HG02870 (cell line): ENCODE measurements around the gene ORC1.
"Not testable (repeated sequence)": the region's sequence is repeated elsewhere in the genome, so short reads cannot be mapped to it uniquely, and the experiment has no call there.

ENCODE experiments used
- ATAC-seq: cut with Tn5 transposase; IDR thresholded peaks from one replicate; pipeline ENCODE4 v1.9.1; 2021; ENCODE audit warnings: mild to moderate bottlenecking, moderate library complexity; ENCODE audit not compliant: unreplicated experiment

The ORC1 gene

GRCh38 chr1:52393174-52393573, 11.0 kb downstream of the ORC1 start:
- no peak for ATAC-seq

DNA sequence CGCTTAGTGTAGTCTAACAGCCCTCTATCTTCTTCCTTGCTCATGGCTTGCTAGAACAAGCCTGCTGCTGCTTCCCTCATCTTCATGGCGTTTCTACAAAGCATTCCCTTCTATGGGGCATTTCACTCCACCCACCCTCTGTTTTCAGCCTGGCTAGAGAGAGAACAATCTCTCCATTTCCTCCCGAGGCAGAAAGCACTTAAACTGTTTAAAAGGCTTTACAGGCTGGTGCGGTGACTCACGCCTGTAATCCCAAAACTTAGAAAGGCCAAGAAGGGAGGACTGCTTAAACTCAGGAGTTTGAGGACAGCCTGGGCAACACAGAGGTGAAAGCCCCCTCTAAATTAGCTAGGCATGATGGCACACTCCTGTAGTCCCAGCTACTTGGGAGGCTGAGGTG, 17.8 kb downstream of the ORC1 start:
- no peak for ATAC-seq

- no peak for ATAC-seq
Observed at GRCh38 chr1:52385376-52385775, 18.8 kb downstream of the ORC1 start.

DNA sequence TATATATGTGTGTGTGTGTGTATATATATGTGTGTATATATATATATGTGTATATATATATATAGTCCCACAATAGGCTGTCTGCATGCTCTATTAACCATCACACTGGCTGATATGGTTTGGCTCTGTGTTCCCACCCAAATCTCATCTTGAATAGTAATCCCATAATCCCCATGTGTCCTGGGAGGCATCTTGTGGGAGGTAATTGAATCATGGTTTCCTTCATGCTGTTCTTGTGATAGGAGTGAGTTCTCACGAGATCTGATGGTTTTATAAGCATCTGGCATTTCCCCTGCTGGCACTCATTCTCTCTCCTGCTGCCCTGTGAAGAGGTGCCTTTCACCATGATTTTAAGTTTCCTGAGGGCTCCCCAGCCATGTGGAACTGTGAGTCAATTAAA, 34.4 kb downstream of the ORC1 start:
- ATAC-seq: not testable (repeated sequence)

- no peak for ATAC-seq
Observed at GRCh38 chr1:52368383-52369172, 35.6 kb downstream of the ORC1 start.

- no peak for ATAC-seq
Observed at GRCh38 chr1:52367272-52367671, 37.0 kb downstream of the ORC1 start.

- no peak for ATAC-seq
Observed at GRCh38 chr1:52366517-52366827, 37.8 kb downstream of the ORC1 start.

- ATAC-seq: peak; percentile 89
Observed at GRCh38 chr1:52365746-52366516, 38.3 kb downstream of the ORC1 start, which contains the start of gene CC2D1B. CC2D1B (minus strand) TSS chr1:52366205; CDS start chr1:52364620, 1,585 bp downstream.

DNA sequence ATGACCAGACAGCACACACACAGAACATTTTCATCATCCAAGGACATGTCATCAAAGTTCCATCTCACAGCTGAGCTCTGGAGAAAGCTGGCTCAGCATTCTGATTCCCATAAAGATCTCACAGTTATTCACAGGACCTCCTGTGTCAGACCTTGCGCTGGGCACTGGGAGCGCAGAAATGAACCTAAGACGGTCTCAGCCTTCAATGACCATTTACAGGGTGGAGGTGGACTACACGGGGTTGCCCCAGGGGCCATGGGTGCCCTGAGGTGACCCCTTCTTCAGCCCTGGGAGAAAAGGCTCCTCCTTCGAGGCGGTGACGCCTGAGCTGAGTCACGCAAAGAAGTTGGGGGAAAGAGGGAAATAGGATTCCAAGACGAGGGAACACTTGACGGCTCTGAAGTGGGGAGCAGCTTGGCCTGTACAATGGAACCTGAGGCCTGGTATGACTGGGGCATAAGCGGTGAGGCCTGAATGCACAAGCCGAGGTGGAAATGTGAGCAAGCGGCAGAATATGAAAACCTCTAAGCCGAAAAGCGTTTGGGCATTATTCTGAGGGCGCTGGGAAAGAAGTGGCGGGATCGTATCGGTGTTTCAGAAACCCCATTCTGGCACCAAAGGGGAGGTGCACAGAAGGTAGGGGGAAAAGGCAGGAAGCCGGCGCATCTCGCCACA, 39.0 kb downstream of the ORC1 start:
- no peak for ATAC-seq

DNA sequence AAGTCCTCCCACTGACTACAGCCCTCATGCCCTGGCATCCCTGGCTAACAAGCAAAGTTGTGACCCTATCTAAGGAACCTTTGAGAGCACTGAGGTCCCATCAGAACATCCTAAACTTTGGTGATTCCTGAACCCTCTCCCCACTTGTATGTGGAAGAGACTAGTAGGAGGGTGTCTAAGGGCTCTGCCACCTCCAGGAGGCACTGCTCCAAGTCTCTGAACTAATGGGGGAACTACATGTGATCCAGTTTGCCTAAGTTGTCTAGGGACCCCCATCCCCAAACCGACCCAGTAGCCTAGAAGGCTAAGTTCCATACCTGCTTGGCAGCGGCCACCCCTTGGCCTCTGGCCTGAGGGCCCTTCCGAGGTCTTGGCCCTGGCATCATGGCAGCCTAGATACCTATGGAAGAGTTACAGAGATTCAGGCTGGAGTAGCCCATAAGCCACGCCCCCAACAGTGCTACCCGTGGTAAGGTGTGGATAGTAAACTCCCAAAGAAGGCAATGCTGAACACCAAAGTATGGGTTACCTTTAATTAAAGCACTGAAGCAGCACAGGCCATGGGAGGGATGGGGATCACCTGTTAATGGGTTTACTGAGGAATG, 39.9 kb downstream of the ORC1 start:
- ATAC-seq: no peak

- no peak for ATAC-seq
Observed at GRCh38 chr1:52360595-52360968, 43.6 kb downstream of the ORC1 start.

- ATAC-seq: no peak
Observed at GRCh38 chr1:52359676-52360594, 44.3 kb downstream of the ORC1 start.

DNA sequence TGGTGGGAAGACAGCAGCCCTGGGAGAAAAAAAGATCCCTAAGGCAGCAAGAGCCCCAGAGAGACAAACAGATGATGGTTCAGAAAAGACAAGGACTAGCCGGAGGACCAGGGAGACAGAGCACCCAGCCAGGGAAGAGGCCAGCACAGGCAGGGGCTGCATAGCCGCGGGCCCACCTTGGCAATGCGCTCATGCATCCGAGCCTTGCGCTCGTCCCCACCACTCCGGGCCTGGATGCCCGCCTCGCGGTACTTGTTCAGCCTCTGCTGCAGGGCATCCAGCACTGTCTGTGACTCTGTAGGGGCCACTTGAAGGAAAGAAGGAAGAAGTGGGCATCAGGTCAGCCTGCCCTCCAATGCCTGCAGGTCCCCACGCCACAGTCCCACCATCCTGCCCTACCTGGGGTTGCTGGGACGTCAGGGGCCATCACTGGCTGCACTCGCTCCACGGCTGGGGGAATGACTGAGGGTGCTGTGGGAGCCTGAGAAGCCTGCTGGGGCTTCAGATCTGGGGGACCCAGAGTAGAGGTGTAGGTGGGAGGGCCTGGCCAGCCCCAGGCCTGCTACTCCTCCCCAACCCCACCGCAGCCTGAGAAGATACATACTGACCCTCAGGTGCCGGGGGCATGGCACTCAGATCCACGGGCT, 45.2 kb downstream of the ORC1 start:
- ATAC-seq: no peak

DNA sequence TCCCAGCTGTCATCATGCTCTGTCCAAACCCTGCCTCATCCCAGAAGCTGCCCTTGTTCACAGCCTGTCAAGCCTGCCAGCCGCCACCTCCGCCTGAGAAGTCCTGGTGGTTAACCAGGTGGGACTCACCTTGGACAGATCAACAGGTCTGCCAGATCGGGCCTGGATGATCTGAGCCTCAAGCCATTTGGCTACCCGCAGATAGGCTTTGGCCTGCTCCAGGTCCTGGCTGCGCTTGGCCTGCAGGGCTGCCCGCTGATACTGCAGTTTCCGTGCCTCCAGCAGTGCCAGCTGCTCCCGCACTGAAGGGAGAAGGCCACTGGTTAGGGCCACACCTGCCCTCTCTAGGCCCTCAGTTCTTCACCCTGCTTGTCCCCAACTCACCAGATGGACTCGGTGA, 46.8 kb downstream of the ORC1 start:
- no peak for ATAC-seq

DNA sequence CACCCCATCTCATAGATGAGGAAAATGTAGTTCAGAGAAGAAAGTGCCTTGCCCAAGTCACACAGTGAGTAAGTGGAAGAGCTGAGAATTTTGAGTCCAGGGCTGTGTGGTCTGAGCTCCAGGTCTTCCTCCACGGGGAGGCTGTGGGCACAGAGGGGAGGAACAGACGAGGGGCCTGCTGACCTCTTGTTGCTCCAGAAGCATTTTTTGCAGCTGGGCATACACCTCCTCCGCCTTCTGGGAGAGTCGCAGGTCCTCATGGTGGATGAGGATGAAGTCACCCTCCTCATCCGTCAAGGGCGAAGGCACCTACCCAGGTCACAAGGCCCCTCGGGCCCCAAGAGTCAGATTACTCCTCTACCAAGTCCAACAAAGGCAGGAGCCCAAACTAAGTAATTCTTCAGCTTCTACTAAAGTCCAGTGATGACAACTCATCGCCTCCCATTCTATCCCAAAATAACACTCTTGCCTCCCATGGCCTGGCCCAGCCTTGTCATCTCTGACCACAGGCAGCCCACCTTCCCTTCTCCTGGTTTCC, 47.3 kb downstream of the ORC1 start:
- ATAC-seq: no peak

DNA sequence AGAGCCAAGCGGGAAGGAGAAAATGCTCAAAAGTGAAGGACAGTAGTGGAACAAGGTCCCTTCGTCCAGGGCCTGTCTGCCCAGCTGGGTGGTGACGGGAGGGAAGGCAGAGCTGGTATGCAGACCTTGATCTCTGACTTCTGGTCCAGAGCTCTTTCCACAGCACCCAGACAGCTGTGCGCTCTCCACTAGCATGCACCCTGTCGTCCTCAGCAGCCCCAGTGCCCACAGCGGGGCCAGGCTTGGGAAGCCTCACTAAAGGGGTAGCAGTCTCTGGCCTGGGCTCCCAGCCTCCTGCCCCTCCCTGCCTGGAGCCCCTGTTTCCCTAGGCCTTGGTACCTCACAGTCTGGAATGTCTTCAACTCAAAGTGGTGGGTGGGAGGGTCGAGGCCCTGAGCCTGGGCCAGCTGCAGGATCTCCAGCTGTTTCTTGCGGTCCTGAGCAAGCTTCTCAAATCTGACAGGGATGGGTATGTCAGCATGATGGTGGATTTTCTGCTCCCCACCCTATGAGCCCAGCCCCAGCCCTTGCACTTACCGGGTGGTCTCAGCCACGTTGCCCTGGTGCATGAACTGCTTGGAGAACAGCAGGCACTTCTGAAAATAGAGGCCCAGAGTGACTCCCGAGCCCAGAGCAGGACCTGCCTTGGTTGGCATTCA, 48.2 kb downstream of the ORC1 start:
- ATAC-seq: no peak

GRCh38 chr1:52355436-52355835, 48.8 kb downstream of the ORC1 start:
- ATAC-seq: no peak

DNA sequence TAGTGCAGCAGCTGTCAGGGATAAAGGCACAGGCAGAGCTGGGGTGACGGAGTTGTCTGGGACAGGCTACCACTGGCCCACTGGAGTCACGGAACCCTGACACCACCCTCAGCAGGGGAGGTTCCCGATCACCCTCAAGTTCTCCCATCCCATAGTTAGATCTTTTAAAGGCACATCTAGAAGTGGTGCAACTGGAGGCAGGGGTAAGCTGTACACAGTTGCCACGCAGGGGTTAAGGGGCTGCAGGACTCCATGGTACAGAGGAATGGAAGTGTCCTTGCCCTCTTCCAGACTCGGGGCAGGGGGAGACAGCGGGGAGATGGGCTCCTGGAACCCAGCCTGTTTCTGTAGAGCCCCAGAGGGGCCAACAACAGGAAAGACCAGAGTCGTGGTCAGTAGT, 51.5 kb downstream of the ORC1 start:
- ATAC-seq: no peak

DNA sequence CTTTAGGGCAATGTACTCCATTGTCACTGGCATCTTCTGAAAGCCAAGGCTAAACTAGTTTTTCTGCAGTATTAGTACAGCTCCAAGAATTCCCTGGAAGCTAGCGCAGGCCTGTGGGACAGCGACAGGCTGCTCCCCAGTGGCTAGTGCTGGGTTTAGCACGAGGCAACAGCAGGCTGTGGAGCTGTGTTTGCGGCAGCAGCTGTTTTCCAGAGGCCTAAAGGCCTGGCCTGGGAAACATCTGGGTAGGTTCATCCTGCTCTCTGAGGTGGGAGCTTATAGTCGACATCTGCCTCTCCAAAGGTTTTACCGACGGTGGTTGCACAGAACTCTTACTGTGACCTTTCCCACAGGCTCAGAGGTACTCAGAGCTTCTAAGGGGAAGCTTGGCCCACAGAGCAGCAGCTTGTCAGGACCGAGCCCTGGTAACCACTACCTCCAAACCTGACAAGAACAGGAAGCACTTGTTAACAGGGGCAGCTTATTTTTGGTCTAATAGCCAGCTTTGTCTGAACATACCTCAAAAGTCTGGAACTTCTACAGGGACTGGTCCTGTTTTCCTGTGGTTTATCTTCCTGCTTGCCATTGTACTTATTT, 55.4 kb downstream of the ORC1 start:
- ATAC-seq: no peak
